Activated gamma-delta T cell treated with anti-CD3 and anti-CD28 coated beads, Interleukin-2, amount 50 U/mL, for 16 hours (primary cell): ENCODE measurements around the gene GTF2IRD2.
"Not testable (repeated sequence)": the region's sequence is repeated elsewhere in the genome, so short reads cannot be mapped to it uniquely, and the experiment has no call there.

Experiments used
- DNase-seq: peaks from one replicate; pipeline ENCODE4 v3.0.0-alpha.2; 2020; ENCODE audit warnings: low read depth

The GTF2IRD2 gene

GRCh38 chr7:74788369-74789150 lies 62.8 kb downstream of the GTF2IRD2 start:
- DNase-seq: peak; percentile 86

GRCh38 chr7:74783595-74783994 lies 67.8 kb downstream of the GTF2IRD2 start:
- DNase-seq: not testable (repeated sequence)

- not testable (repeated sequence) for DNase-seq
Observed at GRCh38 chr7:74781746-74782145, 69.7 kb downstream of the GTF2IRD2 start.

- not testable (repeated sequence) for DNase-seq
Observed at GRCh38 chr7:74779053-74779452, 72.4 kb downstream of the GTF2IRD2 start.

- not testable (repeated sequence) for DNase-seq
Observed at GRCh38 chr7:74775111-74775510, 76.3 kb downstream of the GTF2IRD2 start.

- not testable (repeated sequence) for DNase-seq
Observed at GRCh38 chr7:74773760-74774750, 77.3 kb downstream of the GTF2IRD2 start, which contains the start of gene NCF1. Gene NCF1 (plus strand): TSS chr7:74774011. CDS start chr7:74774032, 21 bp downstream.

GRCh38 chr7:74772093-74772492 lies 79.3 kb downstream of the GTF2IRD2 start:
- DNase-seq: not testable (repeated sequence)

- DNase-seq: not testable (repeated sequence)
Observed at GRCh38 chr7:74770062-74770461, 81.3 kb downstream of the GTF2IRD2 start.

- DNase-seq: not testable (repeated sequence)
Observed at GRCh38 chr7:74766991-74767390, 84.4 kb downstream of the GTF2IRD2 start.

GRCh38 chr7:74766509-74766908 lies 84.9 kb downstream of the GTF2IRD2 start:
- DNase-seq: not testable (repeated sequence)

GRCh38 chr7:74765205-74765918 lies 86.0 kb downstream of the GTF2IRD2 start:
- DNase-seq: not testable (repeated sequence)

GRCh38 chr7:74758982-74759381 lies 92.4 kb downstream of the GTF2IRD2 start:
- DNase-seq: not testable (repeated sequence)

- not testable (repeated sequence) for DNase-seq
Observed at GRCh38 chr7:74758268-74758667, 93.1 kb downstream of the GTF2IRD2 start.

- DNase-seq: not testable (repeated sequence)
Observed at GRCh38 chr7:74756673-74757072, 94.7 kb downstream of the GTF2IRD2 start.

GRCh38 chr7:74753921-74754482 lies 97.4 kb downstream of the GTF2IRD2 start:
- not testable (repeated sequence) for DNase-seq
